Suprapubic skin (tissue), 3 donors: ENCODE results near the gene ITIH2.

ENCODE experiments used
- CTCF ChIP-seq, 2 donors: fragments of 200-600 bp in 1 of 2; fragments of 450-650 bp in 1 of 2; sonication (generic) in 1 of 2; IDR thresholded peaks; one replicate each; pipeline ENCODE4 v1.5.1; 2016 to 2019; ENCODE audit warnings: antibody characterized with exemption in 2 of 2, mild to moderate bottlenecking in 1 of 2, moderate library complexity in 1 of 2
- POLR2AphosphoS5 ChIP-seq, 3 donors: sonication (generic); formaldehyde crosslinking; IDR thresholded peaks; one replicate each; pipeline ENCODE4 v1.6.1; 2017; ENCODE audit warnings: antibody characterized with exemption in 3 of 3

- no peak for TF ChIP-seq CTCF (IDR thresholded peaks at IDR 0.05)
- TF ChIP-seq POLR2AphosphoS5 (IDR thresholded peaks at IDR 0.05): no peak
Observed at GRCh38 chr10:7705341-7705740, 2.2 kb downstream of the ITIH2 start.
